GM18505 (cell line): ENCODE results near the gene KRTAP1-1.

ENCODE experiments used
- ATAC-seq: cut with Tn5 transposase; IDR thresholded peaks from one replicate; pipeline ENCODE4 v1.9.1; 2021; ENCODE audit not compliant: unreplicated experiment
- POLR2A ChIP-seq: IDR thresholded peaks from 4 replicates; pipeline ENCODE4 v1.6.1; 2011; ENCODE audit warnings: borderline replicate concordance; ENCODE audit not compliant: insufficient read depth, insufficient read length; ENCODE audit errors: extremely low read depth

KRTAP1-1 gene

GRCh38 chr17:40993084-40993483 lies 48.2 kb downstream of the KRTAP1-1 start:
- ATAC-seq: no peak
- no peak for TF ChIP-seq POLR2A

- no peak for TF ChIP-seq POLR2A
- no peak for ATAC-seq
Measured at GRCh38 chr17:40992666-40993065, 48.6 kb downstream of the KRTAP1-1 start.
